ENCODE data around the gene SPATA1. TPM values are rescaled to one million over a fixed set of nuclear protein-coding genes. Genes with fewer than 3 reads are reported as not detected.

SPATA1 gene
- total and polyA plus RNA-seq, 2 of the 8 experiments (the other 6 are each of a cell fraction or from before 2014, with no cell fraction given): 0.51 to 1.1 TPM

- no peak for TF ChIP-seq CHD7 (IDR thresholded peaks at IDR 0.05; ENCODE audit: insufficient replicate concordance, low read length)
- no peak for TF ChIP-seq USF2 (IDR thresholded peaks at IDR 0.05; ENCODE audit: low read length)
- no peak for TF ChIP-seq ATF3 (IDR thresholded peaks at IDR 0.05; ENCODE audit: insufficient read depth, low read depth, low read length)
- peak; percentile 68; the same call in 1 of the 2 replicates for TF ChIP-seq ATF2 (IDR thresholded peaks at IDR 0.05; ENCODE audit: low read length)
These were observed 27.0 kb upstream of the SPATA1 start, which contains the start of gene RPF1 (continued) for GRCh38 chr1:84478876-84479868.
